Bronchial epithelial cell (primary cell): ENCODE results near the gene ZSWIM2. TPM values are rescaled to one million over a fixed set of nuclear protein-coding genes. Genes with fewer than 3 reads are reported as not detected.
"Not testable (repeated sequence)": the region's sequence is repeated elsewhere in the genome, so short reads cannot be mapped to it uniquely, and the experiment has no call there.

Experiments
- DNase-seq: peaks from one replicate; pipeline ENCODE4 v3.0.0-alpha.2; 2010; ENCODE audit warnings: low read depth
- FAIRE-seq: peaks from 2 replicates; lab custom pipeline; 2011; peaks lifted over from hg19 to GRCh38; lab: Jason Lieb, UNC
- H3K27me3 ChIP-seq: 2 replicates; pipeline ENCODE4 v1.5.1; 2011; ENCODE audit warnings: low read length; ENCODE audit not compliant: control insufficient read depth, insufficient read depth
- H3K36me3 ChIP-seq: 2 replicates; pipeline ENCODE4 v1.5.1; 2011; ENCODE audit warnings: low read length; ENCODE audit not compliant: control insufficient read depth, insufficient read depth
- H3K4me3 ChIP-seq: 2 replicates; pipeline ENCODE4 v1.5.1; 2011; ENCODE audit warnings: mild to moderate bottlenecking, low read depth, low read length, control low read depth
- CTCF ChIP-seq: IDR thresholded peaks from 2 replicates; pipeline ENCODE4 v1.5.1; 2011; ENCODE audit warnings: mild to moderate bottlenecking, moderate library complexity, low read length, control low read depth, inconsistent platforms; ENCODE audit not compliant: insufficient read depth, severe bottlenecking
- total RNA-seq: library from RNA; depleted of rRNA; stranded (reverse); fragments of >200 nt; gene quantifications from 2 replicates; pipeline ENCODE4 v1.2.1, GENCODE V29; 2014

Gene ZSWIM2
- total RNA-seq: not detected in 2 replicates

DNA sequence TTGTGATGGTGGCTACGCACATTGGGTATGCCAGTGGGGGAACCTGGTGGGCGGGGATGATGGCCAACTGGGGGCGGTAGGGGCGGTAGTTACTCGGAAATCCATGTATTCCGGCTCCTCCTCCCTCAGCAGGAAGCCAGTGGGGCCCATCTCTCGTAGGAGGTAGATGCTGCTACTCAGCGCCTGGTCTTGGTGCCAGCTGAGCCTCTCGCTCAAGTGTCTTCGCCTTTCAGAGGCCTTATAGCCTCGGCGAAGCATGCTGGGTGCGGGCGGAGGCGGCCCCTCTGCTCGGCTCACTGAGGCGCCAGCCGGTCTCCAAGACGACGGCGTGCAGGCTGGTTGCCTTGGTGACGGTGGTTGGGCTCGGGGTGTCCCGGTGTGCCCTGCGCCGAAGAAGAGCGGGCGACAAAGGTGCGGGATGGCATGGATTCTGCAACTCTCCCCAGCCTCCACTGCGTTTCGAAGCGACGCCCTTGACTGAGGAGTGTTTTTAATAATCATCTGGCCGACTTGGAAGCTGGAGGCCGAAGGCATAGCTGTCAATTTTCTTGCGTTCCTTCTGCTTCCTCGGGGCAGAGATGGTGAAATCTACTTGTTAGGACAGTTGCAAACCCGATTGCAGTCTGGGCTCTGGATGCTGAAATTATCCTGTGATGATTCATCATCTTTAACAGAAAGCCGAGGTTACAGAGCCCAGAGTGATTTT, at the start of gene ZSWIM2:
ZSWIM2 (minus strand) TSS at position 298 of the 706 bp plus-strand sequence; CDS start at position 258, 40 bp downstream.
- Histone ChIP-seq H3K27me3 (no peaks in the 10 kb centered on the region), H3K36me3 (no peaks in the 10 kb centered on the region), H3K4me3 (peak within 1 kb of the TSS; percentile 30)
- DNase-seq: peak; percentile 92
- peak; percentile 90 for FAIRE-seq
- TF ChIP-seq CTCF: no peak

DNA sequence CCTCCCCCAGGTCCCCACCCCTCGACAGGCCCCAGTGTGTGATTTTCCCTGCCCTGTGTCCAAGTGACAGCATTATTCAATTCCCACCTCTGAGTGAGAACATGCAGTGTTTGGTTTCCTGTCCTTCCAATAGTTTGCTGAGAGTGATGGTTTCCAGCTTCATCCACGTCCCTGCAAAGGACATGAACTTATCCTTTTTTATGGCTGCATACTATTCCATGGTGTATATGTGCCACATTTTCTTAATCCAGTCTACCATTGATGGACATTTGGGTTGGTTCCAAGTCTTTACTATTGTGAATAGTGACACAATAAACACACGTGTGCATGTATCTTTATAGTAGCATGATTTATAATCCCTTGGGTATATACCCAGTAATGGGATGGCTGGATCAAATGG, 47.2 kb upstream of the ZSWIM2 start:
- FAIRE-seq, DNase-seq, H3K36me3 ChIP-seq, H3K27me3 ChIP-seq, H3K4me3 ChIP-seq: not testable (repeated sequence)

- no peak for FAIRE-seq
Observed at GRCh38 chr2:186895451-186895850, 46.5 kb upstream of the ZSWIM2 start.

GRCh38 chr2:186894478-186894877, 45.5 kb upstream of the ZSWIM2 start:
- DNase-seq (no peak), FAIRE-seq (no peak)

More at GRCh38 chr2:186895451-186895850, 46.5 kb upstream of the ZSWIM2 start:
- TF ChIP-seq CTCF: no peak
- no peak overlapping the region for H3K4me3 ChIP-seq
- peak; percentile 5 for DNase-seq
- H3K36me3 ChIP-seq: no peaks in the 10 kb centered on the region
- H3K27me3 ChIP-seq: no peaks in the 10 kb centered on the region

GRCh38 chr2:186892821-186893220, 43.9 kb upstream of the ZSWIM2 start:
- FAIRE-seq (no peak), DNase-seq (no peak)

More at GRCh38 chr2:186894478-186894877, 45.5 kb upstream of the ZSWIM2 start:
- TF ChIP-seq CTCF: no peak
- no peak overlapping the region for H3K4me3 ChIP-seq
- no peaks in the 10 kb centered on the region for H3K27me3 ChIP-seq
- H3K36me3 ChIP-seq: no peaks in the 10 kb centered on the region

More at GRCh38 chr2:186892821-186893220, 43.9 kb upstream of the ZSWIM2 start:
- Histone ChIP-seq H3K36me3 (no peaks in the 10 kb centered on the region), H3K4me3 (no peak overlapping the region), H3K27me3 (no peaks in the 10 kb centered on the region)
- TF ChIP-seq CTCF: no peak
